ENCODE measurements around the gene CFAP298.
"Not testable (repeated sequence)": the region's sequence is repeated elsewhere in the genome, so short reads cannot be mapped to it uniquely, and the experiment has no call there.

The CFAP298 gene

GRCh38 chr21:32565856-32566465 is 46.2 kb downstream of the CFAP298 start:
- DNase-seq = no peak

- DNase-seq = no peak
Observed at GRCh38 chr21:32562915-32563314, 49.3 kb downstream of the CFAP298 start.

GRCh38 chr21:32562426-32562825 is 49.8 kb downstream of the CFAP298 start:
- DNase-seq = no peak

- not testable (repeated sequence) for DNase-seq
Observed at GRCh38 chr21:32561476-32561875, 50.7 kb downstream of the CFAP298 start.

- DNase-seq = no peak
Observed at GRCh38 chr21:32560896-32561295, 51.3 kb downstream of the CFAP298 start.

- DNase-seq = no peak
Observed at GRCh38 chr21:32559006-32559610, 53.1 kb downstream of the CFAP298 start.

- no peak for DNase-seq
Observed at GRCh38 chr21:32558106-32558505, 54.1 kb downstream of the CFAP298 start.

- no peak for DNase-seq
Observed at GRCh38 chr21:32554832-32555638, 57.1 kb downstream of the CFAP298 start.

GRCh38 chr21:32549886-32550285 is 62.3 kb downstream of the CFAP298 start:
- DNase-seq = no peak

GRCh38 chr21:32549440-32549839 is 62.7 kb downstream of the CFAP298 start:
- DNase-seq = no peak

All from NCI-H1436 treated with DMSO at 0.1 percent for 48 hours (cell line).